GM12874 (cell line): Measurements from ENCODE around the gene SLC6A3.

Experiments
- CTCF ChIP-seq: IDR thresholded peaks from 2 replicates; pipeline ENCODE4 v1.5.1; 2011; ENCODE audit warnings: low read depth, mild to moderate bottlenecking, control low read depth, low read length, moderate library complexity; ENCODE audit not compliant: insufficient read depth

The SLC6A3 gene

GRCh38 chr5:1418921-1419280, 26.3 kb downstream of the SLC6A3 start:
- TF ChIP-seq CTCF: no peak

- no peak for TF ChIP-seq CTCF
These were observed 26.9 kb downstream of the SLC6A3 start for GRCh38 chr5:1418238-1418920.

- no peak for TF ChIP-seq CTCF
These were observed 27.5 kb downstream of the SLC6A3 start for GRCh38 chr5:1417586-1418225.

- no peak for TF ChIP-seq CTCF
These were observed 28.3 kb downstream of the SLC6A3 start for GRCh38 chr5:1416856-1417469.

- no peak for TF ChIP-seq CTCF
These were observed 29.4 kb downstream of the SLC6A3 start for GRCh38 chr5:1415626-1416360.

- TF ChIP-seq CTCF: no peak
These were observed 30.2 kb downstream of the SLC6A3 start for GRCh38 chr5:1415059-1415425.
